Esophagus squamous epithelium (tissue), 4 donors: Measurements from ENCODE around the gene PHTF2.

ENCODE experiments used
- CTCF ChIP-seq, 6 experiments: fragments of 450-650 bp in 4 of 6; fragments of 200-600 bp in 2 of 6; sonication (generic) in 2 of 6; IDR thresholded peaks; one replicate each; pipeline ENCODE4 v1.5.1; 2016 to 2019; ENCODE audit warnings: antibody characterized with exemption in 6 of 6, mild to moderate bottlenecking in 4 of 6, moderate library complexity in 4 of 6
- POLR2A ChIP-seq, 4 donors: fragments of 450-650 bp; IDR thresholded peaks; one replicate each; pipeline ENCODE4 v1.6.1; 2017; ENCODE audit warnings: antibody characterized with exemption in 4 of 4, mild to moderate bottlenecking in 4 of 4, moderate library complexity in 3 of 4

DNA sequence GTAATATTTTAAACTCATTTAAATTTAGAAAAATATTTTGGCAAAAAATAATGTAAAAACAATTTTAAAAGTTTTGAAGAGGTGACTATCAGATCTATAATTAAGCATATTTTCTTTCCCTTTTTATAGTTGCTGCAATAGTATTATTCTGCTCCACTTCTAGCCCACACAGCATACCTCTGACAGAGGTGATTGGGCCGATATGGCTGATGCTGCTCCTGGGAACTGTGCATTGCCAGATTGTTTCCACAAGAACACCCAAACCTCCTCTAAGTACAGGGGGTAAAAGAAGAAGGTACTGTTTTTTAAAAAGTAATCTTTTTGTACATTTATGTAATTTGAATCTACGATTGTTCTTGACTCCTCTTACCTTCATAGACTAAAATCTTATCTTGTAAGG lies 110.1 kb downstream of the PHTF2 start:
- TF ChIP-seq CTCF (IDR thresholded peaks at IDR 0.05) (no peak), POLR2A (IDR thresholded peaks at IDR 0.05) (no peak)
